Transverse colon (tissue), 4 donors: ENCODE results near the gene AOPEP.

Experiments used
- POLR2A ChIP-seq: fragments of 450-650 bp; IDR thresholded peaks from one replicate; pipeline ENCODE4 v1.6.1; 2016; ENCODE audit warnings: antibody characterized with exemption, mild to moderate bottlenecking, moderate library complexity
- POLR2AphosphoS5 ChIP-seq, 3 donors: sonication (generic); formaldehyde crosslinking; IDR thresholded peaks; one replicate each; pipeline ENCODE4 v1.6.1; 2016; ENCODE audit warnings: antibody characterized with exemption in 3 of 3
- TF ChIP-seq, protein P1 (sequence below), 5 experiments: fragments of 200-600 bp in 3 of 5; fragments of 450-650 bp in 2 of 5; sonication (generic) in 3 of 5; IDR thresholded peaks; 1 replicate in 2 of 5; 2 replicates in 3 of 5; pipeline ENCODE4 v1.5.1; 2016 to 2017; ENCODE audit warnings: antibody characterized with exemption in 5 of 5, inconsistent platforms in 3 of 5, mild to moderate bottlenecking in 2 of 5, moderate library complexity in 1 of 5

DNA sequence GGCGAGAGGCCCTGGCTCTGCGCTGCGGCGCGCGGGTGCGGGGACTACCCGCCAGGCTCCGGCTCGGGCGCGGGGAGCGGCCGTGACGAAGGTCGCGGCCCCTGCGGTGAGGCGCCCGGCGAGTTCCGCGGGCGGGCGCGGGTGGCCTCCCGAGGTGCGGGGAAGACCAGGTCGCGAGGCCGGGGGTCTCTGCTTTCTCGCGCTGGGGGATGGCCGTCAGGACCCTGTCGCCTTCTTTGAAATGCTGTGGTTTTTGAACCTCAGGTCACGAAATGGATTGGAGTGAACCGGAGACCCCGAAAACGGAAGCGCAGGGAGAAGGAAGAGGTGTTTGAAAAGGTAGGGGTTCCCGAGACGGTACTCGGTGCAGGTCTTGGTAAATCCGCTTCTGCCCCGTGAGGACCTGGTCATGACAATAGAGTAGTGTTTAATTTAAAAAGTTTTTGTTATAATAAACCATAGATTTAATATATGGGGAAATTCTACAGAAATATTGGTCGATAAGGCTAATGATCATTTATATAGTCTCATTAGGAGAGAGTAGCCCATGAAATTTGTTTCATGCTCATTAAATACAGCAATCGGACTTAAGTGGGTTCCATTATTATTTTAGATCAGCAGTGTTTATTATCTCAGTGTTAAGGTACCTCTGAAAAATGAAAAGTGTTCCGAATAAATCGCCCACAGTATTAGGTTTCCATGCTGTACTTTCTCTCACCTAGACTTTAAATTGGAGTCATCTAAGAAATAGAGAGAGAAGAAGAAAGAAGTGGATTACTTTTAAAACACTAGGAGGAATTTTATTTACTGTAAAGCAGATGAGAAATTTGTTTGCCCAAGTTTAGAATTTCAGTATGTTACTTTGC lies 279.0 kb downstream of the AOPEP start:
- TF ChIP-seq POLR2AphosphoS5 (IDR thresholded peaks at IDR 0.05) (no peak), POLR2A (no peak)
- TF ChIP-seq, protein P1, sequence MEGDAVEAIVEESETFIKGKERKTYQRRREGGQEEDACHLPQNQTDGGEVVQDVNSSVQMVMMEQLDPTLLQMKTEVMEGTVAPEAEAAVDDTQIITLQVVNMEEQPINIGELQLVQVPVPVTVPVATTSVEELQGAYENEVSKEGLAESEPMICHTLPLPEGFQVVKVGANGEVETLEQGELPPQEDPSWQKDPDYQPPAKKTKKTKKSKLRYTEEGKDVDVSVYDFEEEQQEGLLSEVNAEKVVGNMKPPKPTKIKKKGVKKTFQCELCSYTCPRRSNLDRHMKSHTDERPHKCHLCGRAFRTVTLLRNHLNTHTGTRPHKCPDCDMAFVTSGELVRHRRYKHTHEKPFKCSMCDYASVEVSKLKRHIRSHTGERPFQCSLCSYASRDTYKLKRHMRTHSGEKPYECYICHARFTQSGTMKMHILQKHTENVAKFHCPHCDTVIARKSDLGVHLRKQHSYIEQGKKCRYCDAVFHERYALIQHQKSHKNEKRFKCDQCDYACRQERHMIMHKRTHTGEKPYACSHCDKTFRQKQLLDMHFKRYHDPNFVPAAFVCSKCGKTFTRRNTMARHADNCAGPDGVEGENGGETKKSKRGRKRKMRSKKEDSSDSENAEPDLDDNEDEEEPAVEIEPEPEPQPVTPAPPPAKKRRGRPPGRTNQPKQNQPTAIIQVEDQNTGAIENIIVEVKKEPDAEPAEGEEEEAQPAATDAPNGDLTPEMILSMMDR (IDR thresholded peaks at IDR 0.05) = no peak
